SIG-M5 (cell line): ENCODE results near the gene ROR2.

Experiments used
- DNase-seq: peaks from one replicate; lab custom pipeline; 2025; lab: John Stamatoyannopoulos, UW

Gene ROR2

DNA sequence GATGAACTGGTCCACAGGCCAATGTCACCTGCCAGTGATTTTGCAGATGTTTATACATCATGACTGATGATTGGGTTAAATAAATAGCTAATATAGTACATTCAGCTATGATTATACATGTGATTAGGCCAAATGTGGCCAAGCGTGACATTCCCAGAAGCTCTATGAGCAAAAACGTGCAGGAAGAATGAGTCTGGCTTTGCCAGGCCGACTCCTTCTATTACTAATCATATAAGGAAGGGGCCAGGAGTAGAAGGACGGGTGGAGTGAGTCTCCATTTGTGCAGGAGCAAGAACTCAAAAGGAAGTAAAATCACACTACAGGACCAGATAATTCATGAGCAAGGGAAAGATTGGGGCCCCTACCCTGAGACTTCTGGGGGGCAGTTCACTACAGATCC is 178.2 kb downstream of the ROR2 start:
- no peak for DNase-seq

DNA sequence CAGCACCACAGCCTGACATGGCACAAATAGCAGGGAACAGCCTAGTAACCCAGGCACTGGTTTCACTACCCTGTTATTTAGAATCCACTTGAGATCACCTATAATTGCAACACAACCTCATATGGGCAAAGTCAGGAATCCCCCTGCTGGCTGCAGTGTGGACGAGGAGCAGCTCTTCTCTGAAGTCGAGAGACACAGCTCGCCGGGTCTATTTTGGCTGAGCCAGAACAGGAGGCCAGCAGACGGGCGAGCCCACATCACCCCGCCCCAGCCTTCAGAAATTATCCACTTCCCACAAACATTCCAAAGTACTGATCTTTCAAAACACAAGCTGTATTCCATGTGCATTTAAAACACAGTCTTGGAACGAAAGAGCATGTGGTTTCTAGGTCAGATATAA is 179.0 kb downstream of the ROR2 start:
- DNase-seq, result no peak

DNA sequence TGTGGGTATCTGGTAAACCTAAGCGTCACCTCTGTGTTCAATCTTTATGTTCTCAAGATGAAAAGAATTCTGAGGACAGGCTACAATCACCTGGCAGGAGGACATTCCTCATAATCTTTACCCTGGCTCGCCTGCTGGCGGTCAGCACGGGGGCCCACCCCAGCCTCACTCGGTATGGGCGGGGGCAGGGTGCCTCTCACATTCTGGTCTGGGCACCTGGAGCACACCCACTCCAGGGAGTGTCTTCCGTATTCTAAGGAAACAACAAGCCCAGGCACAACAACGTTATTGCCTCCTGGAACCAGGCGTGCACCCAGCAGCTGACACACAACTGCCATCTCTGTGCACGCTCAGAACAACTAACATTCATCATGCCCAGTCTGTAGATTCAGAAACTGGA is 179.8 kb downstream of the ROR2 start:
- DNase-seq, result no peak

DNA sequence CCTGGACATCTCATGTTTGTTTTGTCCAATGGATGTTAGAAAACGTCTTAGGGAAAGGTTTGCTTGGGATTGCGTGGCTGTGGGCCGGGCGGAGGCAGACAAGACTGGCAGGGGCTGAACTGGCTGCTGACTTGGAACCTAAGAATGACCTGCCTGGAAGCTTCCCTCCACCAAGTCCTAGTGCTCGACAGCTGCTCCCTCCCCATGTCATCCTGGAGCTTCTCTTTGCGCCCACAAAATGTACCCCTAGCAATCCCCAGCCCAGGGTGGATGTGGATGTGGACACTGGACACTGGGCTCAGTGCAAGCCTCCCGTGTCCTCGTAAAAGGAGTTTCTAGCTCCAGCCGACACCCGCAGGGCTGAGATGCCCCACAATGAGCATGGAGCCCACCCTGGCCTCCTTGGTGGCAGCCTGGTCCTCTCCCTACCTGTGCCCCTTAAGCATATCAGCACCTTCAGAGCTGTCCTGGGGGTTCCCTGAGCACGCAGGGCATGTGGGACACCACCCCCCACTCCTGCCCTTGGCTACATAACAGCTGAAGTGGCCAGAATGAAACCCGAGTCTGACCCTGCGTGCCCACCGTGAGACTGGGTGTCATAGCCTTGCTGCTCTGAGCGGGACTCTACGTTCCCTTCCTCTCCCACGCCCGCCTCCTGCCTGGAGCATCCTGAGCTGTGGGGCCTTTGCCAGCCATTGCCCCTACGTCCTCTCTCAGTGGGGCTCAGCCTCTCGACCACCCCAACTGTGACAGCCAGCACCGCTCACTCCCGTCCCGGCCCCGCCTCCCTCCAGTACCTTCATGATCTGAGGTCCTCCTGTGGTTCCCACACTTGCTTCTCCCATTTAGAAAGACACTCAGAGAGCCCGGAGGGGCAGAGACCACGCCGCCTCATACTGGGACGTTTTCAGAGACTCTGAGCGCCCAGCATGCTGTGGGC is 180.8 kb downstream of the ROR2 start:
- DNase-seq, result no peak

DNA sequence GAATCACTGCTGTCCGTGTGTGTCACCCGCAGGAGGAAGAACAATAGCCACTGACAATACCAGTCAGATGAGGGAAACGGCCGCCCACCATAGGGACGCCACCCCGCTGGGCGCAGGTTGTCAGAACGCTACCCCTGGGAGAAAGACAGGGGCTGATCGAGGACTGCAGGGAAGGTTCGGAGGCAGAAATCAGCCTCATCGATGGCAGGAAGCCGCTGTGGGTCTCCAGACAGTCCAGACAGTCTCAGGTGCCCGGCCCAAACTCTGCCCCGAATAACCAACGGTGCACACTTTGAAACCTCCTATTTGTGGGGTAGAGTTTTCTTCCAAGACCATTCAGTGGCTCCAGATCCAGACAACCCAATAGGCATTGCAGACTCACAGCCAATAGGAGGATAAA is 181.5 kb downstream of the ROR2 start:
- no peak for DNase-seq

DNA sequence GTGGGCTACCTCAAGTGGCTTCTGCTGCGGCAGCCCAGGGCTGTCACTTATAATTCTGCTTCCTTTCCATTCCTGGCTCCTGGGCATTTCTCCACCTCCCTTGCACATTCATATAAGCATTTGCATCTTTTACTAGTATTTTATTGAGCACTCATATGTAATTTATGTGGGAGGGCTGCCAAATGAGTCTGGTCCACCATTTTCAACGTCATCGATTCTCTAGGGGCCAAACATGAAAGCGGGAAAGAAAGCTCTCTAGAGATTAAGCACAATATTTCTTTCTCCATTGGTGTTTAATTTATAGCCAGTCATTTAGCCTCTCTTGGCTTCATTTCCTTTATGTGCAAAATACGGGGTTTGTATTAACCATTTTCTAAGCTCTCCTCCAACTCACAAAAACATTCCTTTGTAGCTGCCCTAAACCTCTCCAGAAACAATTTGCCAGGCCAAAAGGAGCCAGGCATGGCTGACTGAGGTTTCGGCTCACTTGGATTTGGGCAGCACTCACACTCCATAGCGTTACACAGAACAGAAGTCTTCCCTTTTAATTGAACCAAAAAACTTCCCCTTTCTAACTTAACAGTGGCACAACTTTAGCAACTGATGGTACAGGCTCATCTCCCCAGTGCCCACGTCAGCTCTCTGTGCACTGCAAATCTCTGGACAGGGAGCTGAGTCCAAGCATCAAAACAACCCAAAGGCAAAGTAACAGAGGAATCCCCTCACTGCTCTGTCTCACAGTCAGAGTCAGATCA is 183.5 kb downstream of the ROR2 start:
- DNase-seq, result no peak

DNA sequence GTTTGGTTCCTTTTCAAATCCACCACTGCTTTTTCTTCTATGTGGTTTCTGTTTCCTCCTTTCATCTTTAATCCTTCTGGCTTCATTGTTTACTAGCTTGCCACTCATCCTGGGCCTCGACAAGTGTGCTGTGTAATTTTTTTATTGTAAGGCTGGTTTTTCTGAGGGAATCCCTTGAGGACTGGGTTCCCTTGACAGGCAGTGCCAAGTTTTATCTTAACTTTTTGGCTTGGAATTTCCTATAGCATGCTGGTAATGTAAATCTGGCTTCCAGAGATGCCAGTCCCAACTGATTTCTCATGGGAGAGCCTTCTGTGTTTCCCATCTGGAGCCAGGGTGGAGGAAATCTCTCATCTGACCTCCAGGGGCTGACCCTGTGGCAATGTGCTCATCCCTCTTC is 184.7 kb downstream of the ROR2 start:
- DNase-seq, result no peak

DNA sequence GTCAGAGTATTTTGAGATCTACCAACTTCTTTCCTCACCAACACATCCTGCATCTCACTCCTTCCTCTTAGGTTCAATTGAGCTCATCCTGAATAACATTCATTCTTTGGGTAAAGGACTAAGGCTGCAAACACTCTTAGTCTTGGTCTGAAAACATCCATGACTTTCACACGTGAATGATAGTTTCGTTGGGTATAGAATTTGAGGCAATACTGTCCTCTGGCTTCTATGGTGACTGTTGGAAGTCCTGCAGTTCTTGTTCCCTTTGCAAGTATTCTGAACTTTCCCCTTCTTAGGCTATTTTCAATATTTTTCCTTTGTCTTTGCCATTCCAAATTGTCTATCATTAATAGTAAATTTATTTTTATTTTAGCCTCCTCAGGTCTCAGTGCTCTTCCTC is 185.4 kb downstream of the ROR2 start:
- DNase-seq, result no peak

DNA sequence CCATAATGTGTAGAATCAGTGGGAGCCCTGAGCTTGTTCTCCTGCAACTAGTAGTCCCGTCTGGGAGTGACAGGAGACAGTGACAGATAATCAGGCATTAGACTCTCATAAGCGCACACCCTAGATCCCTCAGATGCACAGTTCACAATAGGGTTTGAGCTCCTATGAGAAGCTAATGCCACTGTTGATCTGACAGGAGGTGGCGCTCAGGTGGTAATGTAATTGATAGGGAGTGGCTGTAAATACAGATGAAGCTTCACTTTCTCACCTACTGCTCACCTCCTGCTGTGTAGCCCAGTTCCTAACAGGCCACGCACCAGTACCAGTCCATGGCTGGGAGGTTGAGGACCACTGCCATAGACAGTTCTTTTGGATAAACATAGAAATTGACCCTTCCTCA is 188.7 kb downstream of the ROR2 start:
- no peak for DNase-seq

DNA sequence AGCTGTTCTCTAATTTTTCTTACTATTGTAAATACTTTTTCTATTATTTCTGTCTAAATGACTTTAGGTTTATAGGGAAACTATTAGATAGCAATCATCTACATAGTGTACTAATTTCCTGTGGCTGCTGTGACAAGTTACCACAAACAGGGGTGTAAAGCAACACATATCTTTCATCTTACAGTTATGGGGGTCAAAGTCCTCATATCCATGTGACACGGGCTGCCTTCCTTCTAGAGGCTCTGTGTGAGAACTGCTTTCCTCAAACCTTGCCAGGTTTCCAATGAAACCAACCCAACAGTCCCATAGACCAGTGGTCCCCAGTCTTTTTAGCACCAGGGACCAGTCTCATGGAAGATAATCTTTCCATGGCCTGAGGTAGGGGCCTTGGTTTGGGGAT is 189.1 kb downstream of the ROR2 start:
- DNase-seq, result no peak

DNA sequence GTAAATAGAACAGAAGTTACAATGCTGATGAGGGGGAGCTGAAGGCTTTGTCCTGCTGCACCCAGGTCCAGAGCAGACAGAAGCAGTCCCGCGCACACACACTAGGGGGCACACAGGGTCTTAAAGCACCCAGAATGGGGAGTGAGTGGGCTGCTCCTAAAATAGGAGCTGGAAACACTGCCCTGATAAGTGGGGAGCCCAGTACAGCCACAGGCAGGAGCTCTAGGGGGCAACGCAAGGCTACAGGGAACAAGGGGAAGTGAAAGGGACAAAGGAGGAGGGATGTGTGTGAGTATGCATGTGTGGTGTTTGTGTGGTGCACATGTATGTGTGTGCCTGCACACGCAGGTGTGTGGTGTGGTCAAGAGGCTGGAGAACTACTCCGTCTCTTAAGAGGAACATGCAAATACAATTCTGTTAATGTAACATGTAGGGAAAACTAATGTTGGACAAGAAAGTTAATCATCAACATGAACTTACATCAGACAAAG is 191.5 kb downstream of the ROR2 start:
- no peak for DNase-seq

DNA sequence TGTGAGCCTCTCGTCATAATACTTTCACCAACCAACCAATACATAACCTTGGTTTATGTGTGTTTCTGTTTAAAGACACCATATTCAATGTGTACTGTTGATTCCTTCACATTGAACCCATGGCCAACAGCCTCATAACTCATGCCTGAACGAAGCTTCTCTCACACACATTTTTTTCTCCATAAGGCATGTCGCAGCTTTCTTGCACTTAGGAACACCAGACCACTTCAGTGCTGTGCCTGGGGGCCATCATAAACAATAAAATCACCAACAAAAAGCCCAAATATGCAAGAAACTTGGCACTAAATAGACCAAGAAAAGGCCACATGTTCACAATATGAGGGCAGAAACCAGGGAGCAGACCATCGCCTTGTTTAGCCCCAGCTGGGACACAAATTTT is 192.2 kb downstream of the ROR2 start:
- DNase-seq, result no peak

DNA sequence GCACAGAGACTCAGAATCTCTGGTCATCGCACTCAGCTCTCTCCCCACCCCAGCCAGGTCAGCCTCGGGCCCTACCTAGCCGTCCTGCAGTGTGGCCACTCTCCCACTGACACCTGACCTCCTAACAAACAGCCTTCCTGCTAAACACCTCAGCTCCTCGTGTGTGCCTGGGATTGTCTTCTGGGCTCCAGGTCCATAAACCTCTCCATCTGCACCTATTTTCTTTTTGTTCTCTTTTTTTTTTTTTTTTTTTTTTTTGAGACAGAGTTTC is 193.6 kb downstream of the ROR2 start:
- DNase-seq, result no peak

DNA sequence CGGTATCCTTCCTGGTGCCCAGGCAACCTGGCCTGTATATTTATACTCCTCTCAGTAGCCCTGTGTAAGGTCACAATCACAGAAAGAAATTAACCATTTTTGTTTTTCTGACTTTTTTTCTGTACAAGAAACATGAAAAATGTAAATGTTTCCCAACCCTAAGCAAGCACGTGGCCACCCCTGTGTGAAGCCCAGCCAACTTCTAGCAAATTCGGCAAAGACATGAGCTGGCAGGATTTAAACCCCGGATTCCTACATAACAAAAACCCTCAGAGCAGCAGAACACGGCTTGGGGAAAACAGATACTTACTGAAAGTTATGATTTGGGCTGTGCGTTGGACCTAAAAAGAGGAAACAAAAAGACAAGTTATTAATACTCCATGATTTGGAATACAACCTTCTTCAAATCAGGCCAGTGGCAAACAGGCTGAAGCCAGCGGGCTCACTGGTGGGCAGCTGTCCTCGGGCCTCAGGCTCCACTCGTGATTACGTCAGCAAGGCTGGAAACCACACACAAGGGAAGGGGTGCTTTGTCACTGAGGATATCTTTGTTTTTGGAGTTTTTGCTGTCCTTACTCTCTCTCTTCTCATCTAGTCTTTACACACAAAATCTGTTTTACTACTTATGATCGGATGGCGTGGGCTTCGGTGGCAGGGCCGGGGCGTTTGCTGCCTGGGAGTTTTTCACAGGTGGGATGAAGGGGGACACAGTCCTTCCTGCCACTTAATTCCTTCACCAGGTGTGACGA is 194.1 kb downstream of the ROR2 start:
- DNase-seq, result no peak

DNA sequence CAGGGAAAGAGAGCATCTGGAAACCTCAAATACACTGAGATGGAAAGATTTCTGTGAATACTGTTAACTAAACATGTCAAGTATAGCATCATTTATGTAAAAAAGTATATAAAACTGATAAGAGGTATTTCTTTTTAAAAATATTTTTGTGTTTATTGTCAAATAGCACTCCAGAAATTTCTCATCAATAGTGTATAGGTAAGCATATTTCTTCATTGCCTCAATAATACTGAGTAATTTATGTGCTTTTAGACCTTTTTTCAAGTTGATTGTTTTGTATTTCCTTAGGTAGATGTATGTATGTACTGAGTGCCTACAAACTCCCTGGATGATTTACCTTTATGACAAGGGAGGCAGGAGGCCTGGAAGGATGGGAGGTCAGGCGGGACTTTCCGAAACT is 196.3 kb downstream of the ROR2 start:
- no peak for DNase-seq

DNA sequence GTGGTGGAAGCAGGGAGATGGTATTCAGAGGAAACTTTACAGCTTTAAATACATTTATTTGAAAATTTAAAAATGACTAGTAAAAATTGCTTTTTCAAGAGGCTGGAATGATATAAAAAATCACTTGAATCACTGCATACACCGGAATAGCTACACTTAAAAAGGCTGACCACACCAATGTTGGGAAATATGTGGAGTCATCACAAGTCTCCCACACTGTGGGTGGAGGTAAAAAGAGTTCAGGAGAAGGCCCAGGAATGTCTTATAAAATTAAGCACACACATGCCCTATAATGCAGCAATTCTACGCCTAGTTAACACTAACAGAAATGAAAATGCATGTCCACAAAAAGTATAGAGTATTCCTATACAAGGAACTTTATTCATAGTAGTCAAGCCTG is 198.1 kb downstream of the ROR2 start:
- DNase-seq, result no peak

DNA sequence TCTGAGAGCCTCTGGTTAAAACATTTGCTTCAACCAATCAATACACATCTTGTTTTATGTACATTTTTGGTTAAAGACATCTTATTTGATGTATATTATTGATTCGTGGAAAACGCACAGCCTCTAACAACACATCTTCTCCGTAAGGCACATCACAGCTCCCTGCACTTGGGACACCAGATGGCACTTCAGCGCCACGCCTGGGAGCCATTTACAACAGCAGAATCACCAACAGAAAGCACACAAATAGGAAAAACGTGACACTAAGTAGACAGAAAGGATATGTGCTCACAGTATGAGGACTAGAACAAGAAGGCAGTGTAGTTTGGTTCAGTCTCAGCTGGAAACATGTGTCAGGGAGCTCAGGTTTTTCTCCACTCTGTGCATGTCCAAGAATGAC is 199.7 kb downstream of the ROR2 start:
- no peak for DNase-seq

DNA sequence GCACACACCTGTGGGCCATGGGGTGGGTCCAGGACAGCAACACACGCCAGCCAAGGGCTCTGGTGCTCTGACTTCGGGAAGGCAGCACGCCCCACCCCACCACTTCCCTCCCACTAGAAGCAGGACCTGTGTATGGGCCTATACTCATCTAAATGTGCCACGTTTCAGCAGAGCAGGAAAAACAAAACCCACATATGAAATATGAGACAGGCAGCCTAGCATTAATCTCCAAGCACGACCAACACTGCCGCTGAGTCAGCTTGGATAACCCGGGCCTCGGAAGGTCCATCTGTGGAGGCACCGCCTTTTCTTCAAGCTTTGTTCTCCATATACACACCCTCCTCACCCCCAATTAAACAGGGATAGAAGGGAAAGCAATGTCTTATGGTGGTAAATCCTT is 203.1 kb downstream of the ROR2 start:
- no peak for DNase-seq

DNA sequence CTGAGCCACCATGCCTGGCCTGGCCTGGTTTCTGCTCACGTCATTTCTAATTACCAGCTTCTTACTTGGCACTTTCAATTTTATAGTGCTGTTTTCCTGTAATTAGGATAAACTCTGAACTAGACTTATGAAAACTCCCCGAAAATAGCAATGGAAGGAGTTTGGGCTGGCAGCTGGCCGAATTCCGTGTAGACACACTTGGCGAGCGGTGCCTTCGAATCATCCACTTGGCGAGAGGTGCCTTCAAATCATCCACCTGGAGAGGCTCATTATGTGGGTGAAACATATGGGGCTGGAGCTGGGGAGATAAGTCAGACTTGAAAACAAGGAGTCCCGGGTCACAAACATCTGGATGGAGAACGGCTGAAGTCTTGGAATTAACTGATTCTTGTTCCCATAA is 203.7 kb downstream of the ROR2 start:
- DNase-seq, result no peak

DNA sequence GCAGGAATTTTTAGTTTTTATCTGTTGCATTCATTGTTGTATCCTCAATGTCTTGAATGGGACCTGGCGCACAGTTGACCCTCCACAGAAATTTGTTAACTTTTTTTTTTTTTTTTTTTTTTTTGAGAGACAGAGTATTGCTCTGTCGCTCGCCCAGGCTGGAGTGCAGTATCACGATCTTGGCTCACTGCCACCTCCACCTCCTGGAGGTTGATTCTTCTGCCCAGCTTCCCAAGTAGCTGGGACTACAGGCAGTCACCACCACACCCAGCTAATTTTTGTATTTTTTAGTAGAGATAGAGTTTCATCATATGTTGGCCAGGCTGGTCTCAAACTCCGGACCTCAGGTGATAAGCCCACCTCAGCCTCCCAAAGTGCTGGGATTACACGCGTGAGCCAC is 205.9 kb downstream of the ROR2 start:
- no peak for DNase-seq

DNA sequence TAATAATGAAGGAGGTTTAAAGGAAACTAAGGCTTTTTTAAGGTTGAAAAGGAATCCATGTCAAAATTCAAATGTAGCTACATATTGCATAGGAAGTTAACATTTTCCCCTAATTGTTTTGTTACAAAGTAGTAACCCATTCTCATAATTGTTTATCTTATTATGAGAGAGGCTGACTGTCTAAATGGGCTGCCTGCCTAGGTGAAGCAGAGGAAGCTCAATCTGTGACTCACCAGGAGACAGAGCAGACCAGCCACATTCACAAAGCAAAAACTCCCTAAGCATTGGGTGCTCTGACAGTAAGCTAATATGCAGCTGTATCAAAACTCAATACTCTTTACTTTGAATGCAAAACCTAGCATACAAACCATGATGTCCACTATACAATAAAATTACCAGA is 208.5 kb downstream of the ROR2 start:
- DNase-seq, result no peak

DNA sequence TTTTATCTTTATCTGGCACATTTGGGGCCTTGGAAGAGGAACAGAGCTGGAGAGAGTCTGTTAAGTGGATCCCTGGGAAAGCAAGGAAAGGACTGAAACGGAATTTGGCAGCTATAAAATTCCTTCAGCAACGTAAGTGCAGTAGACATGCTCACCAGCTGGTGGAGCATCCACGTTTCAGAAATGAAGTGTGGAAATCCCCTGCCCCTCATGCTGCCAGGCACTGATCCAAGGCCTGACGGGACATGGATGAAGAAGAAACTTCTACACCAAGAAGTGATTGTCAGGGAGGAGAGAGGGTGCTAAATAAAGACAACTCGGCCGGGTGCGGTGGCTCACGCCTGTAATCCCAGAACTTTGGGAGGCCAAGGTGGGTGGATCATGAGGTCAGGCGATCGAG is 209.3 kb downstream of the ROR2 start:
- DNase-seq, result no peak
